GM18951 (cell line): Measurements from ENCODE around the gene TLR8.

Source experiments
- POLR2A ChIP-seq: IDR thresholded peaks from 4 replicates; pipeline ENCODE4 v1.6.1; 2011; ENCODE audit warnings: mild to moderate bottlenecking; ENCODE audit not compliant: insufficient read length, insufficient read depth; ENCODE audit errors: extremely low read depth
- in situ Hi-C: fragments of 300-500 bp; cut with MboI; formaldehyde crosslinking; loops from one replicate; pipeline ENCODE4 v1.12.0; 2022; ENCODE audit warnings: low sequenced_read_pairs, mixed read lengths, inconsistent platforms; ENCODE audit not compliant: unreplicated experiment

Gene TLR8

GRCh38 chrX:12906046-12906761 lies at the start of gene TLR8:
Gene TLR8, plus strand, starts transcription at chrX:12906620. Its CDS starts 87 bp downstream, at chrX:12906707.
- TF ChIP-seq POLR2A: no peak
- in situ Hi-C loops: loop anchor here (25.0 kb wide), 1 partner anchor 1106 kb away; no protein-coding TSS in a partner anchor

- TF ChIP-seq POLR2A: no peak
- in situ Hi-C loops: no loop called here
Measured at GRCh38 chrX:12865359-12865758, 41.1 kb upstream of the TLR8 start.

DNA sequence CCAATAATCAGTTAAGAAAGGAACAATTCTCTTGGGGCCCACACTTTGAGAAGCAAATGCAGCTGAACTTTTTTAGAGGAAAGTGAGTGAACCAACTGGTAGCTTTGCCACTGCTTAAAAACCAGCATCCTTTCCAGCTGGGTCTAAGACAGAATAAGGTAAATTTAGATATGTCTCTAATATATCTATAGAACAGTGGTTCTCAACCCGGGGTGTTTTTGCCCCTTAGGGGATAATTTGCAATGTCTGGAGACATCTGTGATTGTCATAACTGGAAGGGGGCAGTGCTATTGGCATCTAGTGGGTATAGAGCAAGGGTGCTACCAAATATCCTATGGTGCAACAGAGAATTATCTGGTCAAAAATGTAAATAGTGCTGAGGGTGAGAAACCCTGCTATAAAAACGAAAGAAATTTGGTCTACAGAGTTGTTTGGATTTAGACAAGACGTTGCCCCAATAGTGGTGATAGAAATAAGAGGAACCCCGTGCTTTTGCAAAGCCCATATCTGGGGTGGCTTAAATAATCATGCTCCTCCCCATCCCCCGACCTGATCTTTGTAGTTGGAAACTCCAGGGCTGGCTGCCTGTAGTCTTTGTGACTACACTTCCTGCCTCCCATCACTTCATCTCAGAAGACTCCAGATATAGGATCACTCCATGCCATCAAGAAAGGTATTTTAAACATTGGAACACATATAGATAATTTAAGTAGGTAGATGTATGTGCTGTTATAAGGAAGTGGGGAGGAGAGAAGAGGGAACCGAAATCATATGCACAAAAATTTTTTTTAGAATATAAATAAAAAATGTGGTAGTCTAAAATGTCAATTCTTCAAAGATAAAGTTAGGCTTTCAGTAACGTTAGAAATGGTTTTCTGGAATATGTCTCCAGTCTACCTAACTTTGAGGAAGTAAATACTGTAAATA lies 39.7 kb upstream of the TLR8 start, which contains the start of gene TLR7:
TLR7 (plus strand) TSS at position 622 of the 927 bp plus-strand sequence. CDS start 507 bp downstream, outside the sequence.
- in situ Hi-C loops: no loop called here
- no peak for TF ChIP-seq POLR2A

GRCh38 chrX:12867685-12868084 lies 38.7 kb upstream of the TLR8 start:
- TF ChIP-seq POLR2A: no peak
- in situ Hi-C loops: no loop called here

- TF ChIP-seq POLR2A: no peak
- in situ Hi-C loops: no loop called here
Measured at GRCh38 chrX:12868747-12869146, 37.7 kb upstream of the TLR8 start.

GRCh38 chrX:12871257-12871656 lies 35.2 kb upstream of the TLR8 start:
- no peak for TF ChIP-seq POLR2A
- in situ Hi-C loops: no loop called here

GRCh38 chrX:12872741-12873140 lies 33.7 kb upstream of the TLR8 start:
- in situ Hi-C loops: no loop called here

DNA sequence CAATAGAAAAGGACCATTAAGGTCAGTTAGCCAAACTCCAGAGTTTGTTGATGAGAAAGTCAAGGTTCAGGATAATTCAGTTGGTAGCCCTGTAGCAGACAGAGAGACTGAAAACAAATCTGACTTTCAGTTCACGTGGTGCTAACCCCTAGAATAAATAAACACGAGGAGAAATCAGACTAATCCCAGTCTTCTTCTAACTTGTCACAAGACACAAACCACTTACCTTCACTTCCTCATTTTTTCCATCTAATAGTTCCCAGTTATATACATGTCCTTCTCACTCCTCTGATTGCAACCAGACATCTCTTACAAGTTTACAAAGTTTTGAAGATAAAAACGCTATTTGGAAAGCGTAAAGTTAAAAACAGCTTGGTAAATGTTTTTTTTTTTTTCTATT lies 31.8 kb upstream of the TLR8 start:
- in situ Hi-C loops: no loop called here
- no peak for TF ChIP-seq POLR2A

More at GRCh38 chrX:12872741-12873140, 33.7 kb upstream of the TLR8 start:
- TF ChIP-seq POLR2A: no peak

DNA sequence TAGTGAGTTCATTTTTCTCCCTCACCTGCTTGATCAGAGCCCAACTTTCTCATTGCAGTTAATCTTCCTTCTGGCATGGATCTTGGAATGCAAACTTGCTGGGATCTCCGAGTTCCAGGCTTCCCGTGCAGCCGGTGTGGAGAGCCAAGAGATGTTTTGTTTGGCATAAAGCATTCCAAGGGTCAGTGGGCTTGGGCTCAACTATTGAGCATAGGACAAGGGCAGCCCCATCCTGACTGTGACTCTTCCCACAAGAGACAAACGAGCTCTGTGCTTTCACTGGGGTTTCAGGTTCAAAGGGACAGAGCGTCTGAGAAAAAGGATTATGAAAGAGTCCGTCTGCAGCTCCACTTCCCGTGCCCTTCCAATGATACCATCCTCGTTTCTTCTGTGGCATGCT lies 29.0 kb upstream of the TLR8 start:
- no peak for TF ChIP-seq POLR2A
- in situ Hi-C loops: no loop called here

DNA sequence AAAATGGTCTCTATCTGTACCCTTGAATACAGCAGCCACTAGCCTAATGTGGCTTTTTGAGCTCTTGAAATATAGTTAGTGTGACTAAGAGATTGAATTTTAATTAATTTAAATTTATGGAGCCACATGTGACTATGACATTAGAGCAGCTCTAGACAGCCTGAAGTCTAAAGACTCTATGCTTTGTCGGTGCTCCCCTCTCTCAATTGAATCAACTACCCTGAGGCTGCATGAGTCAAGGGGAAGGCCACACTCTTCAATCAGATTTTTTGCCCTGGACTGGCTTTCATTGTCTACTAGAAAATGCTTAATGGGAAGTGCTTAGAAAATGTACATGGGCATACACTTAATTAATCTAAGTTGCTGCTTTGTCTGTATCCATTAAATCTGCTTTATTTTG lies 27.9 kb upstream of the TLR8 start:
- TF ChIP-seq POLR2A: no peak

DNA sequence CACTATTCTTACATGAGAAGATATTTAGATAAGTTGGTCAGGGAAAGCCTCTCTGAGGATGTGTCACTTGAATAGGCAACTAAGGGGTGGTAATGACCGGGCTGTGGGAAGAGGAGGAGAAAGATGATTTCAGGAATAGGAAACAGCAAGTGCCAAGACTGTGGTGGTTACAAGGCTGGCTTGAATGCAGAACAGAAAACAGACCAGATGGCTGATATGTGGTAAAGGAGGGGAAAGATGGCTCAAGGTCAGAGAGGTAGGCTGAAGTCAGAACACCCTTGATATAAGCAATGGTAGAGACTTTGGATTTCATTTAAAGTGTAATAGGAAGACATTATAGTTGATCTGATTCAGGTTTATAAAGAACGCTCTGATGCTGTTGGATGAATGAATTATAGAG lies 24.5 kb upstream of the TLR8 start:
- in situ Hi-C loops: no loop called here
- TF ChIP-seq POLR2A: no peak

More for the DNA sequence above, 27.9 kb upstream of the TLR8 start:
- in situ Hi-C loops: no loop called here

GRCh38 chrX:12885508-12885907 lies 20.9 kb upstream of the TLR8 start:
- in situ Hi-C loops: no loop called here

DNA sequence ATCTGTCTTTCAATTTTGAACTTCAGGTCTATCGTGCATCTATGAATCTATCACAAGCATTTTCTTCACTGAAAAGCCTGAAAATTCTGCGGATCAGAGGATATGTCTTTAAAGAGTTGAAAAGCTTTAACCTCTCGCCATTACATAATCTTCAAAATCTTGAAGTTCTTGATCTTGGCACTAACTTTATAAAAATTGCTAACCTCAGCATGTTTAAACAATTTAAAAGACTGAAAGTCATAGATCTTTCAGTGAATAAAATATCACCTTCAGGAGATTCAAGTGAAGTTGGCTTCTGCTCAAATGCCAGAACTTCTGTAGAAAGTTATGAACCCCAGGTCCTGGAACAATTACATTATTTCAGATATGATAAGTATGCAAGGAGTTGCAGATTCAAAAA lies 19.9 kb upstream of the TLR8 start:
- in situ Hi-C loops: no loop called here
- no peak for TF ChIP-seq POLR2A

More at GRCh38 chrX:12885508-12885907, 20.9 kb upstream of the TLR8 start:
- TF ChIP-seq POLR2A: no peak
